WTC11 (cell line): ENCODE measurements around the gene GATA6. TPM values are rescaled to one million over a fixed set of nuclear protein-coding genes. Genes with fewer than 3 reads are reported as not detected.

ENCODE experiments used
- ATAC-seq: fragments of 200-7000 bp; cut with Tn5 transposase; 2 replicates; pipeline ENCODE4 v1.10.0; 2021; ENCODE audit warnings: mild to moderate bottlenecking, moderate library complexity
- CTCF ChIA-PET: fragments of 300-600 bp; sonication (Branson Sonifier 250); formaldehyde crosslinking; loops from one replicate; lab custom pipeline; 2021; ENCODE audit warnings: antibody characterized with exemption; lab: Charles Lee
- POLR2A ChIA-PET: fragments of 350-600 bp; sonication (Branson Sonifier 250); formaldehyde crosslinking; loops from one replicate; lab custom pipeline; 2021; ENCODE audit warnings: antibody characterized with exemption; lab: Charles Lee
- DNase-seq: peaks from one replicate; pipeline ENCODE4 v3.0.0; 2021; ENCODE audit warnings: low spot score
- H3K27ac Mint-ChIP-seq: 2 replicates; pipeline ENCODE4 v1.8.0; 2021; ENCODE audit warnings: mixed read lengths
- H3K27me3 Mint-ChIP-seq: 2 replicates; pipeline ENCODE4 v1.8.0; 2021; ENCODE audit warnings: low read depth, mild to moderate bottlenecking, moderate library complexity, mixed read lengths
- H3K36me3 Mint-ChIP-seq: 2 replicates; pipeline ENCODE4 v1.8.0; 2021; ENCODE audit warnings: mixed read lengths
- H3K4me1 Mint-ChIP-seq: 2 replicates; pipeline ENCODE4 v1.8.0; 2022; ENCODE audit warnings: mixed read lengths
- H3K4me3 Mint-ChIP-seq: 2 replicates; pipeline ENCODE4 v1.8.0; 2021; ENCODE audit warnings: mild to moderate bottlenecking, moderate library complexity, mixed read lengths
- H3K9me3 Mint-ChIP-seq: 2 replicates; pipeline ENCODE4 v1.8.0; 2021; ENCODE audit warnings: mixed read lengths
- ATF1 ChIP-seq: sonication (generic); formaldehyde crosslinking; IDR thresholded peaks from 2 replicates; pipeline ENCODE4 v1.8.1; 2023; ENCODE audit warnings: mild to moderate bottlenecking, moderate library complexity, missing genetic modification reagents
- GTF2I ChIP-seq: fragments of 250-450 bp; sonication (Bioruptor Pico); conservative IDR thresholded peaks from 2 replicates; pipeline ENCODE4 v1.4.0; 2021; ENCODE audit warnings: mild to moderate bottlenecking
- HMGA2 ChIP-seq: fragments of 250-450 bp; sonication (Bioruptor Pico); IDR thresholded peaks from 2 replicates; pipeline ENCODE4 v1.4.0; 2021; ENCODE audit warnings: mild to moderate bottlenecking, moderate library complexity
- MYBL2 ChIP-seq: sonication (generic); formaldehyde crosslinking; IDR thresholded peaks from 2 replicates; pipeline ENCODE4 v1.8.1; 2023; ENCODE audit warnings: mild to moderate bottlenecking, moderate library complexity, missing genetic modification reagents
- NR3C1 ChIP-seq: sonication (generic); formaldehyde crosslinking; conservative IDR thresholded peaks from 2 replicates; pipeline ENCODE4 v1.8.1; 2023; ENCODE audit warnings: low read depth, mild to moderate bottlenecking, missing genetic modification reagents
- OVOL2 ChIP-seq: fragments of 250-450 bp; sonication (Bioruptor Pico); IDR thresholded peaks from 2 replicates; pipeline ENCODE4 v1.9.0; 2021; ENCODE audit warnings: mild to moderate bottlenecking, borderline replicate concordance
- SMAD4 ChIP-seq: sonication (generic); formaldehyde crosslinking; IDR thresholded peaks from 2 replicates; pipeline ENCODE4 v1.8.0; 2022; ENCODE audit warnings: mild to moderate bottlenecking, missing genetic modification reagents
- SOX15 ChIP-seq: fragments of 250-450 bp; sonication (Bioruptor Pico); IDR thresholded peaks from 2 replicates; pipeline ENCODE4 v1.9.0; 2021; ENCODE audit warnings: mild to moderate bottlenecking
- TEAD1 ChIP-seq: sonication (generic); formaldehyde crosslinking; IDR thresholded peaks from 2 replicates; pipeline ENCODE4 v1.8.0; 2022; ENCODE audit warnings: mild to moderate bottlenecking, missing genetic modification reagents
- TP53 ChIP-seq: sonication (generic); formaldehyde crosslinking; IDR thresholded peaks from 2 replicates; pipeline ENCODE4 v1.8.1; 2023; ENCODE audit warnings: mild to moderate bottlenecking, missing genetic modification reagents
- ZBTB21 ChIP-seq: sonication (generic); formaldehyde crosslinking; IDR thresholded peaks from 2 replicates; pipeline ENCODE4 v1.8.1; 2023; ENCODE audit warnings: mild to moderate bottlenecking, missing genetic modification reagents, borderline replicate concordance
- ZNF138 ChIP-seq: sonication (generic); formaldehyde crosslinking; conservative IDR thresholded peaks from 2 replicates; pipeline ENCODE4 v1.8.1; 2022; ENCODE audit warnings: mild to moderate bottlenecking, moderate library complexity, missing genetic modification reagents
- ZNF232 ChIP-seq: sonication (generic); formaldehyde crosslinking; IDR thresholded peaks from 2 replicates; pipeline ENCODE4 v1.8.0; 2022; ENCODE audit warnings: mild to moderate bottlenecking, missing genetic modification reagents
- ZNF396 ChIP-seq: fragments of 250-450 bp; sonication (Bioruptor Pico); IDR thresholded peaks from 2 replicates; pipeline ENCODE4 v1.8.0; 2021; ENCODE audit warnings: mild to moderate bottlenecking, moderate library complexity, borderline replicate concordance
- total RNA-seq: library from RNA; stranded (reverse); gene quantifications from 3 replicates; pipeline ENCODE4 v1.2.3, GENCODE V29; 2021
- TF ChIP-seq, protein P1 (sequence below): fragments of 250-450 bp; sonication (Bioruptor Pico); conservative IDR thresholded peaks from 2 replicates; pipeline ENCODE4 v1.9.0; 2021; ENCODE audit warnings: mild to moderate bottlenecking
- TF ChIP-seq, protein P2 (sequence below): sonication (generic); formaldehyde crosslinking; IDR thresholded peaks from 2 replicates; pipeline ENCODE4 v1.8.0; 2022; ENCODE audit warnings: mild to moderate bottlenecking, missing genetic modification reagents
- TF ChIP-seq, protein P3 (sequence below): fragments of 250-450 bp; sonication (Bioruptor Pico); IDR thresholded peaks from 2 replicates; pipeline ENCODE4 v1.9.0; 2021; ENCODE audit warnings: moderate library complexity, mild to moderate bottlenecking, inconsistent platforms, borderline replicate concordance
- TF ChIP-seq, protein P4 (sequence below): sonication (generic); formaldehyde crosslinking; IDR thresholded peaks from 2 replicates; pipeline ENCODE4 v1.8.1; 2022; ENCODE audit warnings: missing genetic modification reagents, borderline replicate concordance
- TF ChIP-seq, protein P5 (sequence below): sonication (generic); formaldehyde crosslinking; conservative IDR thresholded peaks from 2 replicates; pipeline ENCODE4 v1.8.1; 2022; ENCODE audit warnings: mild to moderate bottlenecking, missing genetic modification reagents
- TF ChIP-seq, protein P6 (sequence below): sonication (generic); formaldehyde crosslinking; IDR thresholded peaks from 2 replicates; pipeline ENCODE4 v1.8.0; 2022; ENCODE audit warnings: missing genetic modification reagents

GATA6 gene
- total RNA-seq, 1 experiment from 2014 or later: 0.15 TPM

DNA sequence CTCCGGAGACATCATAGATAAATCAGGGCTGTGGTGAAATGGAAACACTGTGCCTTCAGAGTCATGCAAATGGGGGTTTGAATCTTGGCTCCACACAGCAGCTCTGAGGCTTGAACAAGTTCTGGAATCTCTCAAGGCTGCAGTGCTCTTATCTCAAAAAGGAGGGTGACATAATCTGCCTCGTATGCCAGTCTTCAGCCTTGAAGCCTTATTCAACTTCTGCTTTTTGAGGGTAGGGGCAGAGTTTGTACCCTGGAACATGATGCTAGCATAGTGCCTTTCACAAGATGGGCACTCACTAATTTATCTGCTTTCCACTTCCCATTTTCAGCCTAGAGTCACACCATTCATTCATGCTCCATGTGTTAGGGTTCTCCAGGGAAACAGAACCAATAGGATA, 42.3 kb downstream of the GATA6 start (continued):
- no peak for TF ChIP-seq SMAD4
- TF ChIP-seq, protein P1, sequence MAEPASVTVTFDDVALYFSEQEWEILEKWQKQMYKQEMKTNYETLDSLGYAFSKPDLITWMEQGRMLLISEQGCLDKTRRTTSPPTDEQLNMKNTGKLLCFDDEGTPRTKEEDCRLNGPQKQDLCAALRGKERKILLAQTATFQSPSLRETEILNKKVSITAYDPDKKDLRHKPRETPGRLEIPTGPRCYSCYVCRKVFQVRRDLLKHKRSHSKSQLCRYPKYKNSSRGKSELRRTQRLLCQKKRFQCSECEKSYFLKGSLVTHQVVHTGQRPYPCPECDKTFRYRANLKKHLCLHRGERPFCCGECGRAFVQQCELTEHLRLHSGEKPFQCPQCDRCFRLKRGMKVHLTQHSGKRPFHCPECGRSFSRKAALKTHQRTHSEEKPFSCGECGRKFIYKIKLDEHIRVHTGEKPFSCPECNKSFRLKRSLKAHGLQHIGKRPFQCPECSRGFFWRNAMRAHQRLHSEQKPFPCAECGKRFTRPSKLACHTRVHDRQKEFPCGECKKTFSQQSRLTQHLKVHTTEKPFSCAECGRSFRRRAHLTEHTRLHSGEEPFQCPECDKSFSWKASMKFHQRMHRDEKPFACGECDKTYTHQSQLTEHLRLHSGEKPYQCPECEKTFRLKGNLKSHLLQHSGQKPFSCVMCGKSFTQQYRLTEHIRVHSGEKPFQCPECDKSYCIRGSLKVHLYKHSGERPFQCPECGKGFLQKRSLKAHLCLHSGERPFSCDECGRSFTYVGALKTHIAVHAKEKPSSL (CRISPR knock-in tag): no peak
- TF ChIP-seq ZNF138 (CRISPR knock-in tag): no peak
- TF ChIP-seq ZBTB21 (CRISPR knock-in tag): no peak
- TF ChIP-seq, protein P2, sequence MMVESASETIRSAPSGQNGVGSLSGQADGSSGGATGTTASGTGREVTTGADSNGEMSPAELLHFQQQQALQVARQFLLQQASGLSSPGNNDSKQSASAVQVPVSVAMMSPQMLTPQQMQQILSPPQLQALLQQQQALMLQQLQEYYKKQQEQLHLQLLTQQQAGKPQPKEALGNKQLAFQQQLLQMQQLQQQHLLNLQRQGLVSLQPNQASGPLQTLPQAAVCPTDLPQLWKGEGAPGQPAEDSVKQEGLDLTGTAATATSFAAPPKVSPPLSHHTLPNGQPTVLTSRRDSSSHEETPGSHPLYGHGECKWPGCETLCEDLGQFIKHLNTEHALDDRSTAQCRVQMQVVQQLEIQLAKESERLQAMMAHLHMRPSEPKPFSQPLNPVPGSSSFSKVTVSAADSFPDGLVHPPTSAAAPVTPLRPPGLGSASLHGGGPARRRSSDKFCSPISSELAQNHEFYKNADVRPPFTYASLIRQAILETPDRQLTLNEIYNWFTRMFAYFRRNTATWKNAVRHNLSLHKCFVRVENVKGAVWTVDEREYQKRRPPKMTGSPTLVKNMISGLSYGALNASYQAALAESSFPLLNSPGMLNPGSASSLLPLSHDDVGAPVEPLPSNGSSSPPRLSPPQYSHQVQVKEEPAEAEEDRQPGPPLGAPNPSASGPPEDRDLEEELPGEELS (CRISPR knock-in tag): no peak
- TF ChIP-seq NR3C1 (CRISPR knock-in tag): no peak
- no peak for TF ChIP-seq TEAD1
- TF ChIP-seq ATF1 (CRISPR knock-in tag): no peak

DNA sequence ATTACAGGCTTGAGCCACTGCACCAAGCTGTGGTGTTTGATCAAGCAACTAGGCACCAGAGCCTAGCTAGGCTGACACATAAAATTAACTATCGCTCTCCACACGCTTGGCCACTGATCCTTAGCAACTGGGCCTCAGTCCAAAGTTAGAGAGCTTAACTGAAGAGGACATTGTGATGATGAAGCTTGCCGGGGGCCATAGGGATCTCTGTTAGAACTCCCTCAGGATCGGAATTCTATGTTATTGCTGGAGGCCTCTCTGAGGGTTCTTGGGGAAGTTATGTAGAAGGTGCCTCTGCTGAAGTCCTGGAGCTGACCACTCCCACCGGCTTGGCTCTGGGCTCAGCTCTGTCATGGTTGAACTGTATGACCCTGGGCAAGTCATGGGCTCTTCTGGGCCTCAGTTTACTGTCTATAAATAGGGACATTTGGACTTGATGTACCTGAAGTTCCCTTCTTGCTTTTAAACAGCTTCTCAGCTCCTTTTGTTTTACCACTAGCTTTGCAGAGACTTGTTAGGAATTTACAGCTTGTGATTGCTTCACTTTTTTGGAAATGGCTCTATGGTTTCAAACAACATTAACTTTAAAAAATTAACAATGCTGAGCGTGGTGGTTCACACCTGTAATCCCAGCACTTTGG, 44.1 kb downstream of the GATA6 start:
- CTCF ChIA-PET: no interaction called here
- Mint-ChIP-seq H3K27me3 (peaks cover 72% of the 10 kb centered on the region), H3K36me3 (no peaks in the 10 kb centered on the region), H3K27ac (no peak overlapping the region), H3K4me3 (no peak overlapping the region), H3K4me1 (peaks cover 10% of the 10 kb centered on the region), H3K9me3 (no peaks in the 10 kb centered on the region)
- POLR2A ChIA-PET: no interaction called here
- DNase-seq: no peak
- no peak for TF ChIP-seq NR3C1 (CRISPR knock-in tag)
- TF ChIP-seq, protein P3, sequence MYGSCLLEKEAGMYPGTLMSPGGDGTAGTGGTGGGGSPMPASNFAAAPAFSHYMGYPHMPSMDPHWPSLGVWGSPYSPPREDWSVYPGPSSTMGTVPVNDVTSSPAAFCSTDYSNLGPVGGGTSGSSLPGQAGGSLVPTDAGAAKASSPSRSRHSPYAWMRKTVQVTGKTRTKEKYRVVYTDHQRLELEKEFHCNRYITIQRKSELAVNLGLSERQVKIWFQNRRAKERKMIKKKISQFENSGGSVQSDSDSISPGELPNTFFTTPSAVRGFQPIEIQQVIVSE (CRISPR knock-in tag): no peak
- no peak for TF ChIP-seq SOX15 (CRISPR knock-in tag)
- TF ChIP-seq, protein P4, sequence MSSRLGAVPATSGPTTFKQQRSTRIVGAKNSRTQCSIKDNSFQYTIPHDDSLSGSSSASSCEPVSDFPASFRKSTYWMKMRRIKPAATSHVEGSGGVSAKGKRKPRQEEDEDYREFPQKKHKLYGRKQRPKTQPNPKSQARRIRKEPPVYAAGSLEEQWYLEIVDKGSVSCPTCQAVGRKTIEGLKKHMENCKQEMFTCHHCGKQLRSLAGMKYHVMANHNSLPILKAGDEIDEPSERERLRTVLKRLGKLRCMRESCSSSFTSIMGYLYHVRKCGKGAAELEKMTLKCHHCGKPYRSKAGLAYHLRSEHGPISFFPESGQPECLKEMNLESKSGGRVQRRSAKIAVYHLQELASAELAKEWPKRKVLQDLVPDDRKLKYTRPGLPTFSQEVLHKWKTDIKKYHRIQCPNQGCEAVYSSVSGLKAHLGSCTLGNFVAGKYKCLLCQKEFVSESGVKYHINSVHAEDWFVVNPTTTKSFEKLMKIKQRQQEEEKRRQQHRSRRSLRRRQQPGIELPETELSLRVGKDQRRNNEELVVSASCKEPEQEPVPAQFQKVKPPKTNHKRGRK (CRISPR knock-in tag): no peak
- TF ChIP-seq GTF2I: no peak
- TF ChIP-seq ZNF232: no peak
- TF ChIP-seq ZNF396: no peak
- no peak for TF ChIP-seq TP53 (CRISPR knock-in tag)
- ATAC-seq: no peak

DNA sequence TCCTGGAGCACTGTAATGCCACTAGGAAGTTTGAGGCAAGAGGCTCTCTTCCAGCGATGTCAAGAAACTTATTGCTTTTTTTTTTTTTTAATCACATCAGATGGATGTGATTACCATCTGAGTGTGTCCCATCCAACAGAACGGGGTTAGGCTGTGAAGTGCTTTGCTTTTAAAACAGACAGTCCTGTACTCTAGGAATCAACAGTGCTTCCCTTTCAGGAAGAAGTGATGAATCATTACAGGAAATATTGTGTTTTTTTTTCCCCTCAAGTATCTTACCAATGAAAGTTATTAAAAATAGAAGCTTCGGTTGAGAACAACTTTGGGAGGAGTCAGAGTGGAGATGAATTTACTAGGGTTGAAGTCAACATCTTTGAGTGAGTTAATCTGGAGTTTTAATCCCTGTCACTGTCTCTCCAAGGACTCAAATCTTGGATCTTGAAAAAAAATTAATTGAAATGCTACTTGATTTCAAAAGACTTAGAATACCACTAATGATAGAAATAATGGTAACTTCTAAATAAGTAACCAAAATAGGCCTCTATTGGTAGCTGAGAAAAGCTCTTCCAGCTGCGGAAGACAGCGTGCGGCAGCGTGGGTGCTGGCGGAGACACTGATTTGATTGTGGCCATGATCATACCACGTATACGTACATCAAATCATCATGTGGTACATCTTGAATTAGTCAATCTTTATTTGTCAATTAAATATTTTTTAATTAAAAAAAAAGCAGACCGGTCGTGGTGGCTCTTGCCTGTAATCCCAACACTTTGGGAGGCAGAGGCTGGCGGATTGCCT, 45.5 kb downstream of the GATA6 start:
- DNase-seq: no peak
- H3K27ac Mint-ChIP-seq: no peak overlapping the region
- TF ChIP-seq, protein P5, sequence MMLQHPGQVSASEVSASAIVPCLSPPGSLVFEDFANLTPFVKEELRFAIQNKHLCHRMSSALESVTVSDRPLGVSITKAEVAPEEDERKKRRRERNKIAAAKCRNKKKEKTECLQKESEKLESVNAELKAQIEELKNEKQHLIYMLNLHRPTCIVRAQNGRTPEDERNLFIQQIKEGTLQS (CRISPR knock-in tag): no peak
- no peak for TF ChIP-seq HMGA2 (CRISPR knock-in tag)
- TF ChIP-seq OVOL2 (CRISPR knock-in tag): no peak
- TF ChIP-seq, protein P6, sequence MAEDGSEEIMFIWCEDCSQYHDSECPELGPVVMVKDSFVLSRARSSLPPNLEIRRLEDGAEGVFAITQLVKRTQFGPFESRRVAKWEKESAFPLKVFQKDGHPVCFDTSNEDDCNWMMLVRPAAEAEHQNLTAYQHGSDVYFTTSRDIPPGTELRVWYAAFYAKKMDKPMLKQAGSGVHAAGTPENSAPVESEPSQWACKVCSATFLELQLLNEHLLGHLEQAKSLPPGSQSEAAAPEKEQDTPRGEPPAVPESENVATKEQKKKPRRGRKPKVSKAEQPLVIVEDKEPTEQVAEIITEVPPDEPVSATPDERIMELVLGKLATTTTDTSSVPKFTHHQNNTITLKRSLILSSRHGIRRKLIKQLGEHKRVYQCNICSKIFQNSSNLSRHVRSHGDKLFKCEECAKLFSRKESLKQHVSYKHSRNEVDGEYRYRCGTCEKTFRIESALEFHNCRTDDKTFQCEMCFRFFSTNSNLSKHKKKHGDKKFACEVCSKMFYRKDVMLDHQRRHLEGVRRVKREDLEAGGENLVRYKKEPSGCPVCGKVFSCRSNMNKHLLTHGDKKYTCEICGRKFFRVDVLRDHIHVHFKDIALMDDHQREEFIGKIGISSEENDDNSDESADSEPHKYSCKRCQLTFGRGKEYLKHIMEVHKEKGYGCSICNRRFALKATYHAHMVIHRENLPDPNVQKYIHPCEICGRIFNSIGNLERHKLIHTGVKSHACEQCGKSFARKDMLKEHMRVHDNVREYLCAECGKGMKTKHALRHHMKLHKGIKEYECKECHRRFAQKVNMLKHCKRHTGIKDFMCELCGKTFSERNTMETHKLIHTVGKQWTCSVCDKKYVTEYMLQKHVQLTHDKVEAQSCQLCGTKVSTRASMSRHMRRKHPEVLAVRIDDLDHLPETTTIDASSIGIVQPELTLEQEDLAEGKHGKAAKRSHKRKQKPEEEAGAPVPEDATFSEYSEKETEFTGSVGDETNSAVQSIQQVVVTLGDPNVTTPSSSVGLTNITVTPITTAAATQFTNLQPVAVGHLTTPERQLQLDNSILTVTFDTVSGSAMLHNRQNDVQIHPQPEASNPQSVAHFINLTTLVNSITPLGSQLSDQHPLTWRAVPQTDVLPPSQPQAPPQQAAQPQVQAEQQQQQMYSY: no peak
- TF ChIP-seq MYBL2 (CRISPR knock-in tag): no peak
- TF ChIP-seq, protein P4 (CRISPR knock-in tag): no peak

More for the DNA sequence above, 45.5 kb downstream of the GATA6 start:
- ChIA-PET POLR2A (no interaction called here), CTCF (no interaction called here)
- H3K4me1 Mint-ChIP-seq: peaks cover 15% of the 10 kb centered on the region
- no peaks in the 10 kb centered on the region for H3K9me3 Mint-ChIP-seq
- H3K36me3 Mint-ChIP-seq: no peaks in the 10 kb centered on the region
- H3K4me3 Mint-ChIP-seq: no peak overlapping the region
- peaks cover 84% of the 10 kb centered on the region for H3K27me3 Mint-ChIP-seq
- no peak for ATAC-seq
